Activated T-cell treated with anti-CD3 and anti-CD28 coated beads, Interleukin-2, amount 50 U/mL, for 4 hours (primary cell): ENCODE data around the gene RFX8. TPM values are rescaled to one million over a fixed set of nuclear protein-coding genes. Genes with fewer than 3 reads are reported as not detected.
"Not testable (repeated sequence)": the region's sequence is repeated elsewhere in the genome, so short reads cannot be mapped to it uniquely, and the experiment has no call there.

Experiments used
- ATAC-seq, 2 donors: fragments of 200-7000 bp; cut with Tn5 transposase; one replicate each; pipeline ENCODE4 v1.10.0; 2021
- DNase-seq: peaks from one replicate; pipeline ENCODE4 v3.0.0-alpha.2; 2020
- H3K27me3 Mint-ChIP-seq: one replicate; pipeline ENCODE4 v1.8.0; 2021; ENCODE audit warnings: low read depth, mixed read lengths
- H3K36me3 Mint-ChIP-seq: one replicate; pipeline ENCODE4 v1.8.0; 2022; ENCODE audit warnings: mixed read lengths; ENCODE audit not compliant: insufficient read depth
- H3K4me1 Mint-ChIP-seq: one replicate; pipeline ENCODE4 v1.8.0; 2021; ENCODE audit warnings: low read depth, mixed read lengths
- H3K4me3 Mint-ChIP-seq: one replicate; pipeline ENCODE4 v1.8.0; 2021; ENCODE audit warnings: mild to moderate bottlenecking, moderate library complexity, mixed read lengths
- H3K9me3 Mint-ChIP-seq: one replicate; pipeline ENCODE4 v1.8.0; 2021; ENCODE audit warnings: mixed read lengths
- total RNA-seq, 3 donors: library from RNA; stranded (reverse); gene quantifications; one replicate each; pipeline ENCODE4 v1.2.1, GENCODE V29; 2021

Gene RFX8
- not detected for total RNA-seq

- Mint-ChIP-seq H3K27me3 (no peaks in the 10 kb centered on the region), H3K4me1 (peaks cover 15% of the 10 kb centered on the region), H3K36me3 (no peaks in the 10 kb centered on the region), H3K4me3 (peak within 1 kb of the TSS; percentile 80), H3K9me3 (no peaks in the 10 kb centered on the region)
- DNase-seq, result peak; percentile 33
- peak; percentile 93 to 94 for ATAC-seq
Measured at GRCh38 chr2:101474731-101475384, at the start of gene RFX8. Gene RFX8 (minus strand): TSS chr2:101475112. CDS start chr2:101466848, 8,264 bp downstream.

DNA sequence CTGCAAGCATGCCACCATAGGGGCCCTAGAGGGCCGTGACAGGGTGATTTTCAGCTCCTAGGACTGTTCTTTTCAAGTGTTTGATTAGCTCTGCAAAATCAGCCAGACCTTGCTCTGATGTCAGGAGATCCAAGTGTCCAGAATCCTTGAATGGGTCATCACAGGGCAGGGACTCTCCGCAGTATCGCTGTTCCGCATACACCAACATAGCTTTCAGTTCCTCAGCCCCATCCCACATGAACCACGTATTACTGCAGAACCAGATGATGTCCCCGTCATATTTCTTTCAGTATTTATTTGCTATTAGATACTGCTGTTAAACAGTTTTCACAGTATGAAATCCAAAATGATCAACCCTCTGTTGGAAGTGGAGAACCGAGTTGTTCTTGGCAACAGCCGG is 46.6 kb upstream of the RFX8 start:
- peaks cover 19% of the 10 kb centered on the region for H3K4me1 Mint-ChIP-seq
- DNase-seq (no peak), ATAC-seq (no peak)
- H3K36me3 Mint-ChIP-seq, result no peaks in the 10 kb centered on the region
- H3K9me3 Mint-ChIP-seq, result peaks cover 4% of the 10 kb centered on the region
- H3K27me3 Mint-ChIP-seq, result no peaks in the 10 kb centered on the region
- no peak overlapping the region for H3K4me3 Mint-ChIP-seq

- DNase-seq (no peak), ATAC-seq (no peak)
- no peaks in the 10 kb centered on the region for H3K36me3 Mint-ChIP-seq
- H3K4me3 Mint-ChIP-seq, result no peak overlapping the region
- no peaks in the 10 kb centered on the region for H3K27me3 Mint-ChIP-seq
- H3K4me1 Mint-ChIP-seq, result peaks cover 24% of the 10 kb centered on the region
- H3K9me3 Mint-ChIP-seq, result peaks cover 4% of the 10 kb centered on the region
Measured at GRCh38 chr2:101520246-101520645, 45.3 kb upstream of the RFX8 start.

DNA sequence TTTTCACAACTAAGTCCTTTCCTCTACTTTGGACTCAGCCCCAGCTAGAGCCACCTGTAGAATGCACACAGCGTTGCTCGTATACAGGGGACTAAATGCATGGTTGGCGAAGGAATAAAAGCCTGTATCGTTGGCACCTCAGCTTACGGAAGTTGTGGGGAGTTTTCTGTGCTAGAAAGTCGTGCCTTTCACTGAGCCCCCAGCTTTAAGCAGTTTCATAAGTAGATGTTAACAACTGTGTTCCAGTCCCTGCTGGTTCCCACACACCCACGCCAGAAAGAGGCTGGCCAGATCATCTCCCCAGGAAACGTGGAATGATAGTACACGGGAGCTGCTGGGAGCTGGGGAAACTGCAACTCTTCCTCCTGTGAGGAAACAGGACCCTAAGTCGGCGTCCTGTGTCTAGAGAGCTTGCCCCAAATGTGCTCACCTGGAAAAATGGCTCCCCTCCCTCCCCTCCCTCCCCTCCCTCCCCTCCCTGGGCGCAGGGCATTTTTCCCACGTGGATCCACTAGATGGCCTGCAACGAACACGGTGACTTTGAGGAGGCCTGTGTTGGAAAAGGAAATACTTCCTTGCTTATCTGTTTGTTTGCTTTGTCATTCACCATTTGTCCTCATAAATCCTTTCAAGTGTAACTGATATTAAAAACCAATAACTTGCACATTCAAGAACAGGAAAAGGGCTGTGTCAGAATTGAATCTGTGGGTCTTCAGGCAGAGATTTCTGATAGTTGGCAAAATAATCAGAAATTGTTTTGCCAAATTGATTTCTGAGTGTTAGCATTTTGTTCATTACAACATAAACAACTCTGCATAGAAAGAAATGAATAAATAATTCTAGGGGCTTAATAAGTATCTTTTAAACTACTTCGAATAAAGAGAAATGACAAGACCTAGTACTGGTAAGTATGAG is 43.9 kb upstream of the RFX8 start:
- ATAC-seq, result no peak
- no peak for DNase-seq
- Mint-ChIP-seq H3K27me3 (no peaks in the 10 kb centered on the region), H3K36me3 (no peaks in the 10 kb centered on the region), H3K4me3 (no peak overlapping the region), H3K4me1 (peaks cover 24% of the 10 kb centered on the region), H3K9me3 (peaks cover 8% of the 10 kb centered on the region)

DNA sequence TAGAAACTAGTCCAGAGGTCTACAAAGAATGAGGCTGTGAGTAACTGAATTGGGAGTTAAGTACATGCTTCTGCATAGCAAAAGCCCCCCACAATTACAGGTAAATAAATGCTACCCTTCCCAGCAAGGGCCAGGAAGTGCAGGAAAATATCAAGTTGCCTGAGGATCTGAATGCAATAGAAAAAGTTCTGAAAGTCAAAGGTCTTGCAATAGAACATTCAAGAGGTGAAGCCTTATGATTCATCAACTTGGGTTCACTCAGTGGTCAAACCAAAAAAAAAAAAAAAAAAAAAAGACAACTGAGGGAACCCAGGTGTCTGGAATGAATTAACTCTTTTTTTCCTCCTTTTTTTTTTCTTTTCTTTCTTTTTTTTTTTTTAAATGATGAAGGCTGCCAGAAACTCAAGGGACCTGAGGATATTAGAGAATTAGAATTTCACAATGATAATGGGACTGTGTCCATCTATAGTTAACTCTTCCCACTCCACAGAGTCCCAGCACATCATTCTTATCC is 42.9 kb upstream of the RFX8 start:
- H3K36me3 Mint-ChIP-seq, result no peaks in the 10 kb centered on the region
- no peaks in the 10 kb centered on the region for H3K27me3 Mint-ChIP-seq
- ATAC-seq, result no peak
- H3K4me1 Mint-ChIP-seq, result peaks cover 24% of the 10 kb centered on the region
- H3K4me3 Mint-ChIP-seq, result no peak overlapping the region
- DNase-seq, result no peak
- H3K9me3 Mint-ChIP-seq, result peaks cover 8% of the 10 kb centered on the region

- ATAC-seq (peak; percentile 70 to 73), DNase-seq (no peak)
- Mint-ChIP-seq H3K36me3 (no peaks in the 10 kb centered on the region), H3K4me1 (peaks cover 24% of the 10 kb centered on the region), H3K27me3 (no peaks in the 10 kb centered on the region), H3K9me3 (peaks cover 8% of the 10 kb centered on the region), H3K4me3 (no peak overlapping the region)
Measured at GRCh38 chr2:101516823-101517690, 42.1 kb upstream of the RFX8 start.

- Mint-ChIP-seq H3K4me1 (peaks cover 24% of the 10 kb centered on the region), H3K4me3 (no peak overlapping the region)
- no peak for ATAC-seq
Measured at GRCh38 chr2:101516349-101516748, 41.4 kb upstream of the RFX8 start.

DNA sequence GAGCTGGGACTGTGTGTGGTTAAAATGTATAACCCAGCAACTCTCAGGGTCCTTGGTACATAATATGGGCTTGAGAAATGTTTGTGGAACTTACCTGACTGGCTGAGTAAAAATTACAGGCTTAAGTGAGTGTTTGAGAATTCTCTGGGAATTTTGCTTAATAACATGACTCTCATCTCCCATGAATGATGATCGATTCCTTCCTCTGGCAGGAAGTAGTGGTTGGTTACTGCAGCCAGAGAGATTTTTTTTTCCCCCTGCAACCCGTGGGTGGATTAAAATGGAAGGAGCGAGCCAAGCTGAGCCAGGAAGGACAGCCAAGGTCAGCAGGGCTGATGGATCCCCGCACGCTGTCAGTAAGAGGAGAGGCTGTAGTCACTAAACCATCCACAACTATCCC is 40.6 kb upstream of the RFX8 start:
- Mint-ChIP-seq H3K36me3 (no peaks in the 10 kb centered on the region), H3K4me3 (no peak overlapping the region), H3K4me1 (peaks cover 23% of the 10 kb centered on the region), H3K27me3 (no peaks in the 10 kb centered on the region), H3K9me3 (peaks cover 8% of the 10 kb centered on the region)
- DNase-seq (no peak), ATAC-seq (no peak)

More at GRCh38 chr2:101516349-101516748, 41.4 kb upstream of the RFX8 start:
- H3K27me3 Mint-ChIP-seq, result no peaks in the 10 kb centered on the region
- DNase-seq, result no peak
- H3K36me3 Mint-ChIP-seq, result no peaks in the 10 kb centered on the region
- peaks cover 8% of the 10 kb centered on the region for H3K9me3 Mint-ChIP-seq

- Mint-ChIP-seq H3K9me3 (peaks cover 8% of the 10 kb centered on the region), H3K4me3 (no peak overlapping the region), H3K36me3 (no peaks in the 10 kb centered on the region), H3K27me3 (no peaks in the 10 kb centered on the region), H3K4me1 (peaks cover 15% of the 10 kb centered on the region)
- DNase-seq (no peak), ATAC-seq (no peak)
Measured at GRCh38 chr2:101512993-101513392, 38.1 kb upstream of the RFX8 start.

- no peak for DNase-seq
- ATAC-seq, result no peak
- H3K4me1 Mint-ChIP-seq, result peaks cover 5% of the 10 kb centered on the region
- H3K9me3 Mint-ChIP-seq, result peaks cover 4% of the 10 kb centered on the region
- no peaks in the 10 kb centered on the region for H3K27me3 Mint-ChIP-seq
- no peaks in the 10 kb centered on the region for H3K36me3 Mint-ChIP-seq
- H3K4me3 Mint-ChIP-seq, result no peak overlapping the region
Measured at GRCh38 chr2:101511381-101511780, 36.5 kb upstream of the RFX8 start.

GRCh38 chr2:101509499-101510284 is 34.8 kb upstream of the RFX8 start:
- Mint-ChIP-seq H3K27me3 (no peaks in the 10 kb centered on the region), H3K9me3 (peaks cover 4% of the 10 kb centered on the region), H3K36me3 (no peaks in the 10 kb centered on the region), H3K4me1 (no peaks in the 10 kb centered on the region), H3K4me3 (no peak overlapping the region)
- DNase-seq, result no peak
- ATAC-seq, result no peak

DNA sequence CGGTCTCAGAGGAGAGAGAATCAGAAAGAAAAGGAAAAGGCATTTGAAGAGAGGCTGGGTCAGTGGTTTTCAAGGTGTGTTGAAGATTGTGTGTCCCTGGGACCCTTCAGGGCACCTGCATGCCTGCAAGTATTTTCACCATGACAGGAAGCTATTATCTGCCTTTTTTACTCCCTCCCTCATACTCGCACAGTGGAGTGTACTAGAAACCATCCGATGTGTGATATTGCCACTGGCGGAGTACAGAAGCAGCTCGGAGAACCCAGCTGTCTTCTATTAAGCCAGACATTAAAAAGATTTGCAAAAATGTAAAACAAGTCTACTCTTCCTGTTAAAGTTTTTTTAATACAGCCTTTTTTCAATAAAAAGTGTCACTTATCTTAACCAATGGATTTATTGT is 33.7 kb upstream of the RFX8 start:
- no peaks in the 10 kb centered on the region for H3K27me3 Mint-ChIP-seq
- H3K36me3 Mint-ChIP-seq, result no peaks in the 10 kb centered on the region
- no peaks in the 10 kb centered on the region for H3K9me3 Mint-ChIP-seq
- H3K4me1 Mint-ChIP-seq, result no peaks in the 10 kb centered on the region
- DNase-seq (no peak), ATAC-seq (no peak)
- no peak overlapping the region for H3K4me3 Mint-ChIP-seq

DNA sequence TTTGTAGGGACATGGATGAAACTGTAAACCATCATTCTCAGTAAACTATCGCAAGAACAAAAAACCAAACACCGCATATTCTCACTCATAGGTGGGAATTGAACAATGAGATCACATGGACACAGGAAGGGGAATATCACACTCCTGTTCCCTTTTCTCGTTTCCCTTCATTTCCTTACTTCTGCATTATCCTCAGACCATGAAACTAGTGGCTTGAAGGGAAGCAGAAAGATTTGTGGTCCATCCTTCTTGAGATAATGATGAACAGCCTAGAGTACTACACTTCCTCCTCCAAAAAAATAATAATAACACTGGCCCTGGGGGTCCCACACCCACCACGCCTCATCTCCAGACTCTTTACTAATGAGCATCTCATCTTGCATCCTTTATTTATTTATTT is 30.4 kb upstream of the RFX8 start:
- not testable (repeated sequence) for DNase-seq, H3K36me3 Mint-ChIP-seq, H3K9me3 Mint-ChIP-seq, H3K27me3 Mint-ChIP-seq, H3K4me3 Mint-ChIP-seq, ATAC-seq
- H3K4me1 Mint-ChIP-seq, result peaks cover 13% of the 10 kb centered on the region
